ENCODE measurements around the gene NSF.

DNA sequence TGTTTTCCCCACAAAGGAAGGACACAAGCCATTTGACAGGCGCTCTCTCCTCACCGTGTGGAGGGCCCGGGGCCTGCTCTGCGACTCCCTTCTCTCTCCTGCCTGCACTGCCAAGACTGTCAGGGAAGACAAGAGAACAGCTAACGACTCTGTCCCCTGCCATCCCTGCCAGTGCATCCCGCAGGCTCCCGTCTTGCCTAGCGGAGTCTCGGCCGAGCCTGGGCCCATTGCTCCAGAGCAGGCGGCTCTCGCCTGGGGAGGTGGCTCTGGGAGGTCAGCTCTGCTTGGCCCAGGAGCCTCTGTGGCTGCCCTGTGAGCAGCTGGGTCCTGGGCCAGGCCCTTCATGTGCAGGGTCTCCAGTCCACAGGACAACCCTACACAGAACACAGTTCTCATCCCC, 175.0 kb downstream of the NSF start:
- TF ChIP-seq CTCF (IDR thresholded peaks at IDR 0.05) (no peak), POLR2A (IDR thresholded peaks at IDR 0.05) (no peak)

All from Peyer's patch (tissue), 4 donors.